Measurements from ENCODE around the gene CES1.
"Not testable (repeated sequence)": the region's sequence is repeated elsewhere in the genome, so short reads cannot be mapped to it uniquely, and the experiment has no call there.

CES1 gene

GRCh38 chr16:55817236-55817912 lies 15.5 kb downstream of the CES1 start:
- Mint-ChIP-seq H3K36me3 (ENCODE audit: low read depth) (no peaks in the 10 kb centered on the region), H3K27me3 (ENCODE audit: low read depth) (no peaks in the 10 kb centered on the region), H3K4me1 (ENCODE audit: low read depth) (no peaks in the 10 kb centered on the region), H3K4me3 (no peak overlapping the region), H3K9me3 (no peaks in the 10 kb centered on the region), H3K27ac (no peak overlapping the region)

- H3K36me3 Mint-ChIP-seq (ENCODE audit: low read depth); H3K9me3 Mint-ChIP-seq; H3K4me3 Mint-ChIP-seq; H3K4me1 Mint-ChIP-seq (ENCODE audit: low read depth); H3K27ac Mint-ChIP-seq; H3K27me3 Mint-ChIP-seq (ENCODE audit: low read depth): not testable (repeated sequence)
Measured at GRCh38 chr16:55816222-55816621, 16.7 kb downstream of the CES1 start.

- H3K4me3 Mint-ChIP-seq: no peak overlapping the region
- H3K36me3 Mint-ChIP-seq (ENCODE audit: low read depth): no peaks in the 10 kb centered on the region
- H3K27me3 Mint-ChIP-seq (ENCODE audit: low read depth): no peaks in the 10 kb centered on the region
- H3K27ac Mint-ChIP-seq: no peak overlapping the region
- H3K9me3 Mint-ChIP-seq: no peaks in the 10 kb centered on the region
- H3K4me1 Mint-ChIP-seq (ENCODE audit: low read depth): no peaks in the 10 kb centered on the region
Measured at GRCh38 chr16:55815320-55815719, 17.6 kb downstream of the CES1 start.

GRCh38 chr16:55814174-55814573 lies 18.7 kb downstream of the CES1 start:
- not testable (repeated sequence) for H3K27me3 Mint-ChIP-seq (ENCODE audit: low read depth)

GRCh38 chr16:55813730-55814129 lies 19.2 kb downstream of the CES1 start:
- not testable (repeated sequence) for H3K4me1 Mint-ChIP-seq (ENCODE audit: low read depth)

More at GRCh38 chr16:55814174-55814573, 18.7 kb downstream of the CES1 start:
- H3K36me3 Mint-ChIP-seq (ENCODE audit: low read depth); H3K4me1 Mint-ChIP-seq (ENCODE audit: low read depth); H3K9me3 Mint-ChIP-seq; H3K27ac Mint-ChIP-seq; H3K4me3 Mint-ChIP-seq: not testable (repeated sequence)

GRCh38 chr16:55812951-55813350 lies 19.9 kb downstream of the CES1 start:
- H3K36me3 Mint-ChIP-seq (ENCODE audit: low read depth): no peaks in the 10 kb centered on the region
- no peak overlapping the region for H3K27ac Mint-ChIP-seq
- no peak overlapping the region for H3K4me3 Mint-ChIP-seq
- H3K9me3 Mint-ChIP-seq: no peaks in the 10 kb centered on the region
- H3K27me3 Mint-ChIP-seq (ENCODE audit: low read depth): no peaks in the 10 kb centered on the region
- H3K4me1 Mint-ChIP-seq (ENCODE audit: low read depth): no peaks in the 10 kb centered on the region

More at GRCh38 chr16:55813730-55814129, 19.2 kb downstream of the CES1 start:
- H3K4me3 Mint-ChIP-seq; H3K27ac Mint-ChIP-seq; H3K27me3 Mint-ChIP-seq (ENCODE audit: low read depth); H3K36me3 Mint-ChIP-seq (ENCODE audit: low read depth); H3K9me3 Mint-ChIP-seq: not testable (repeated sequence)

- H3K9me3 Mint-ChIP-seq: no peaks in the 10 kb centered on the region
- no peaks in the 10 kb centered on the region for H3K27me3 Mint-ChIP-seq (ENCODE audit: low read depth)
- H3K4me1 Mint-ChIP-seq (ENCODE audit: low read depth): no peaks in the 10 kb centered on the region
- no peak overlapping the region for H3K27ac Mint-ChIP-seq
- H3K4me3 Mint-ChIP-seq: no peak overlapping the region
- H3K36me3 Mint-ChIP-seq (ENCODE audit: low read depth): no peaks in the 10 kb centered on the region
Measured at GRCh38 chr16:55811811-55812210, 21.1 kb downstream of the CES1 start.

GRCh38 chr16:55810451-55810961 lies 22.4 kb downstream of the CES1 start:
- H3K27ac Mint-ChIP-seq: no peak overlapping the region
- H3K27me3 Mint-ChIP-seq (ENCODE audit: low read depth): no peaks in the 10 kb centered on the region
- no peaks in the 10 kb centered on the region for H3K4me1 Mint-ChIP-seq (ENCODE audit: low read depth)
- H3K9me3 Mint-ChIP-seq: no peaks in the 10 kb centered on the region
- H3K4me3 Mint-ChIP-seq: no peak overlapping the region
- H3K36me3 Mint-ChIP-seq (ENCODE audit: low read depth): no peaks in the 10 kb centered on the region

- Mint-ChIP-seq H3K9me3 (no peaks in the 10 kb centered on the region), H3K27me3 (ENCODE audit: low read depth) (no peaks in the 10 kb centered on the region), H3K27ac (no peak overlapping the region), H3K4me3 (no peak overlapping the region), H3K4me1 (ENCODE audit: low read depth) (no peaks in the 10 kb centered on the region), H3K36me3 (ENCODE audit: low read depth) (no peaks in the 10 kb centered on the region)
Measured at GRCh38 chr16:55809851-55810250, 23.0 kb downstream of the CES1 start.

- no peaks in the 10 kb centered on the region for H3K4me1 Mint-ChIP-seq (ENCODE audit: low read depth)
- H3K27ac Mint-ChIP-seq: no peak overlapping the region
- no peaks in the 10 kb centered on the region for H3K9me3 Mint-ChIP-seq
- no peaks in the 10 kb centered on the region for H3K36me3 Mint-ChIP-seq (ENCODE audit: low read depth)
- H3K27me3 Mint-ChIP-seq (ENCODE audit: low read depth): no peaks in the 10 kb centered on the region
- no peak overlapping the region for H3K4me3 Mint-ChIP-seq
Measured at GRCh38 chr16:55809386-55809785, 23.5 kb downstream of the CES1 start.

GRCh38 chr16:55808286-55808685 lies 24.6 kb downstream of the CES1 start:
- H3K36me3 Mint-ChIP-seq (ENCODE audit: low read depth); H3K4me3 Mint-ChIP-seq; H3K4me1 Mint-ChIP-seq (ENCODE audit: low read depth); H3K9me3 Mint-ChIP-seq; H3K27me3 Mint-ChIP-seq (ENCODE audit: low read depth); H3K27ac Mint-ChIP-seq: not testable (repeated sequence)

GRCh38 chr16:55805104-55805503 lies 27.8 kb downstream of the CES1 start:
- H3K36me3 Mint-ChIP-seq (ENCODE audit: low read depth); H3K27me3 Mint-ChIP-seq (ENCODE audit: low read depth); H3K27ac Mint-ChIP-seq; H3K9me3 Mint-ChIP-seq; H3K4me1 Mint-ChIP-seq (ENCODE audit: low read depth); H3K4me3 Mint-ChIP-seq: not testable (repeated sequence)

- H3K9me3 Mint-ChIP-seq; H3K4me1 Mint-ChIP-seq (ENCODE audit: low read depth); H3K27me3 Mint-ChIP-seq (ENCODE audit: low read depth); H3K36me3 Mint-ChIP-seq (ENCODE audit: low read depth); H3K27ac Mint-ChIP-seq; H3K4me3 Mint-ChIP-seq: not testable (repeated sequence)
Measured at GRCh38 chr16:55803681-55804080, 29.2 kb downstream of the CES1 start.

GRCh38 chr16:55792934-55793374 lies 39.9 kb downstream of the CES1 start:
- not testable (repeated sequence) for H3K27me3 Mint-ChIP-seq (ENCODE audit: low read depth); H3K9me3 Mint-ChIP-seq; H3K4me3 Mint-ChIP-seq; H3K27ac Mint-ChIP-seq; H3K4me1 Mint-ChIP-seq (ENCODE audit: low read depth); H3K36me3 Mint-ChIP-seq (ENCODE audit: low read depth)

GRCh38 chr16:55791512-55791911 lies 41.4 kb downstream of the CES1 start:
- H3K4me3 Mint-ChIP-seq; H3K9me3 Mint-ChIP-seq; H3K36me3 Mint-ChIP-seq (ENCODE audit: low read depth); H3K27ac Mint-ChIP-seq; H3K4me1 Mint-ChIP-seq (ENCODE audit: low read depth); H3K27me3 Mint-ChIP-seq (ENCODE audit: low read depth): not testable (repeated sequence)

- not testable (repeated sequence) for H3K27me3 Mint-ChIP-seq (ENCODE audit: low read depth); H3K9me3 Mint-ChIP-seq; H3K36me3 Mint-ChIP-seq (ENCODE audit: low read depth); H3K4me1 Mint-ChIP-seq (ENCODE audit: low read depth); H3K4me3 Mint-ChIP-seq; H3K27ac Mint-ChIP-seq
Measured at GRCh38 chr16:55790240-55790639, 42.7 kb downstream of the CES1 start.
